A549 (cell line): Measurements from ENCODE around the gene AKAP6.

Source experiments
- BHLHE40 ChIP-seq: IDR thresholded peaks from 2 replicates; pipeline ENCODE4 v1.6.1; 2012; ENCODE audit warnings: low read depth, low read length, inconsistent platforms
- CTCF ChIP-seq: fragments of >200 bp; sonication (Bioruptor Twin); formaldehyde crosslinking; IDR thresholded peaks from 3 replicates; pipeline ENCODE4 v1.5.1; 2016
- EP300 ChIP-seq, 2 experiments: fragments of >200 bp; sonication (Bioruptor Twin); formaldehyde crosslinking; IDR thresholded peaks; 2 replicates in 1 of 2; 3 replicates in 1 of 2; pipeline ENCODE4 v1.6.1; 2016 to 2017
- KDM5A ChIP-seq: fragments of 200-600 bp; sonication (generic); IDR thresholded peaks from 2 replicates; pipeline ENCODE4 v1.6.1; 2016; ENCODE audit warnings: antibody characterized with exemption, mild to moderate bottlenecking
- MAX ChIP-seq: IDR thresholded peaks from 2 replicates; pipeline ENCODE4 v1.6.1; 2012
- NFE2L2 ChIP-seq: fragments of 150-350 bp; conservative IDR thresholded peaks from 2 replicates; pipeline ENCODE4 v1.6.1; 2014; ENCODE audit warnings: low read length
- TF ChIP-seq, protein P1 (sequence below): fragments of 250-450 bp; sonication (Bioruptor Pico); IDR thresholded peaks from 2 replicates; pipeline ENCODE4 v1.5.0; 2021; ENCODE audit warnings: mild to moderate bottlenecking, moderate library complexity, borderline replicate concordance

DNA sequence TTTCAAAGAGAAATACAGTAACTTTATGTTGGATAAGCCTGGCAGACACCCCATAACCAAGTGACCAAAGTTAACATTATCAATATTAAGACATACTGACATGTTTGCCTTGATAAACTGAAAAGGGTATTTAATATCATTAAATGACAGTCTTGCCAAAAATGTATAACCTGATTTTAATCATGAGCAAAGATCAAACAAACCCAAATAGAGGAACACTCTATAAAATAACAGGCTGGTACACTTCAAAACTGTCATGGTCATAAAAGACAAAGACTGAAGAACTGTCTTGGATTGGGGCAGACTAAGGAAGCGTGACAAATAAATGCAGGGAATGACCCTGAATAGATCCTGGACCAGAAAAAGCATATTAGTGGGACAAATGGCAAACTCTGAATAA lies 64.0 kb downstream of the AKAP6 start:
- TF ChIP-seq EP300 (IDR thresholded peaks at IDR 0.05) (no peak), CTCF (no peak), NFE2L2 (no peak), BHLHE40 (no peak), KDM5A (no peak), MAX (no peak)
- TF ChIP-seq, protein P1, sequence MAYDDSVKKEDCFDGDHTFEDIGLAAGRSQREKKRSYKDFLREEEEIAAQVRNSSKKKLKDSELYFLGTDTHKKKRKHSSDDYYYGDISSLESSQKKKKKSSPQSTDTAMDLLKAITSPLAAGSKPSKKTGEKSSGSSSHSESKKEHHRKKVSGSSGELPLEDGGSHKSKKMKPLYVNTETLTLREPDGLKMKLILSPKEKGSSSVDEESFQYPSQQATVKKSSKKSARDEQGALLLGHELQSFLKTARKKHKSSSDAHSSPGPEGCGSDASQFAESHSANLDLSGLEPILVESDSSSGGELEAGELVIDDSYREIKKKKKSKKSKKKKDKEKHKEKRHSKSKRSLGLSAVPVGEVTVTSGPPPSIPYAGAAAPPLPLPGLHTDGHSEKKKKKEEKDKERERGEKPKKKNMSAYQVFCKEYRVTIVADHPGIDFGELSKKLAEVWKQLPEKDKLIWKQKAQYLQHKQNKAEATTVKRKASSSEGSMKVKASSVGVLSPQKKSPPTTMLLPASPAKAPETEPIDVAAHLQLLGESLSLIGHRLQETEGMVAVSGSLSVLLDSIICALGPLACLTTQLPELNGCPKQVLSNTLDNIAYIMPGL (CRISPR knock-in tag) = no peak
